HepG2 (cell line): Measurements from ENCODE around the gene PSMB9. TPM values are rescaled to one million over a fixed set of nuclear protein-coding genes. Genes with fewer than 3 reads are reported as not detected.

Experiments used
- GABPA ChIP-seq, 2 experiments: IDR thresholded peaks; 2 replicates each; pipeline ENCODE4 v1.6.1; 2011 to 2016; ENCODE audit warnings: low read depth in 2 of 2, low read length in 1 of 2, missing biosample characterization in 1 of 2, missing genetic modification characterization in 1 of 2
- HOMEZ ChIP-seq: IDR thresholded peaks from 2 replicates; pipeline ENCODE4 v1.6.1; 2016; ENCODE audit warnings: low read depth
- KAT2B ChIP-seq: fragments of 150-350 bp; IDR thresholded peaks from 2 replicates; pipeline ENCODE4 v1.6.1; 2014; ENCODE audit warnings: low read depth, low read length, borderline replicate concordance
- KDM4B ChIP-seq: sonication (generic); formaldehyde crosslinking; IDR thresholded peaks from 2 replicates; pipeline ENCODE4 v1.4.0; 2020; ENCODE audit warnings: missing genetic modification reagents
- KMT2A ChIP-seq: sonication (generic); formaldehyde crosslinking; IDR thresholded peaks from 2 replicates; pipeline ENCODE4 v1.4.0; 2020; ENCODE audit warnings: missing genetic modification reagents
- PAF1 ChIP-seq: IDR thresholded peaks from 2 replicates; pipeline ENCODE4 v1.6.1; 2016; ENCODE audit warnings: missing genetic modification reagents, missing compliant biosample characterization
- PHF5A ChIP-seq: IDR thresholded peaks from one replicate; pipeline ENCODE4 v1.6.1; 2018; ENCODE audit warnings: low read depth, missing genetic modification reagents; ENCODE audit not compliant: unreplicated experiment
- THAP11 ChIP-seq: IDR thresholded peaks from 2 replicates; pipeline ENCODE4 v1.6.1; 2016; ENCODE audit warnings: missing biosample characterization, missing genetic modification reagents
- TIGD3 ChIP-seq: sonication (generic); formaldehyde crosslinking; IDR thresholded peaks from 2 replicates; pipeline ENCODE4 v1.5.1; 2020; ENCODE audit warnings: mild to moderate bottlenecking, missing genetic modification reagents, borderline replicate concordance
- TRIM22 ChIP-seq: fragments of 450-650 bp; IDR thresholded peaks from 2 replicates; pipeline ENCODE4 v1.6.1; 2017
- ZHX1 ChIP-seq: sonication (generic); formaldehyde crosslinking; IDR thresholded peaks from 2 replicates; pipeline ENCODE4 v1.8.1; 2022; ENCODE audit warnings: low read depth, mild to moderate bottlenecking, missing genetic modification reagents
- ZNF10 ChIP-seq: sonication (generic); formaldehyde crosslinking; IDR thresholded peaks from 2 replicates; pipeline ENCODE4 v1.4.0; 2020; ENCODE audit warnings: mild to moderate bottlenecking, low read depth, missing genetic modification reagents, borderline replicate concordance
- ZNF207 ChIP-seq: fragments of 450-650 bp; IDR thresholded peaks from 2 replicates; pipeline ENCODE4 v1.6.1; 2016; ENCODE audit warnings: antibody characterized with exemption, borderline replicate concordance
- ZNF232 ChIP-seq: sonication (generic); formaldehyde crosslinking; IDR thresholded peaks from 2 replicates; pipeline ENCODE4 v1.4.0; 2020; ENCODE audit warnings: missing genetic modification reagents, borderline replicate concordance
- ZNF274 ChIP-seq: sonication (generic); formaldehyde crosslinking; IDR thresholded peaks from 2 replicates; pipeline ENCODE4 v1.5.1; 2020; ENCODE audit warnings: mild to moderate bottlenecking, missing genetic modification reagents
- ZNF337 ChIP-seq: sonication (generic); formaldehyde crosslinking; IDR thresholded peaks from 2 replicates; pipeline ENCODE4 v1.5.1; 2020; ENCODE audit warnings: missing genetic modification reagents, low read depth, mild to moderate bottlenecking, borderline replicate concordance
- ZNF614 ChIP-seq: IDR thresholded peaks from 2 replicates; pipeline ENCODE4 v1.6.1; 2018; ENCODE audit warnings: missing biosample characterization, missing genetic modification reagents, inconsistent platforms, borderline replicate concordance
- ZNF672 ChIP-seq: sonication (generic); formaldehyde crosslinking; IDR thresholded peaks from 2 replicates; pipeline ENCODE4 v1.8.1; 2022; ENCODE audit warnings: missing genetic modification reagents
- ZNF724P ChIP-seq: sonication (generic); formaldehyde crosslinking; IDR thresholded peaks from 2 replicates; pipeline ENCODE4 v1.8.0; 2022; ENCODE audit warnings: missing genetic modification reagents, borderline replicate concordance
- ZNF788 ChIP-seq: sonication (generic); formaldehyde crosslinking; IDR thresholded peaks from 2 replicates; pipeline ENCODE4 v1.5.0; 2020; ENCODE audit warnings: mild to moderate bottlenecking, missing genetic modification reagents, borderline replicate concordance
- ZSCAN20 ChIP-seq: sonication (generic); formaldehyde crosslinking; IDR thresholded peaks from 2 replicates; pipeline ENCODE4 v1.4.0; 2020; ENCODE audit warnings: missing genetic modification reagents, mild to moderate bottlenecking, borderline replicate concordance
- polyA plus RNA-seq, 8 experiments: library from polyadenylated mRNA; depleted of rRNA in 3 of 8; stranded (reverse) in 7 of 8; unstranded in 1 of 8; fragments of >200 nt; fragmentation: Illumina TruSeq in 4 of 8; extraction: Trizol in 4 of 8; gene quantifications; 2 replicates each; pipeline versions ENCODE4 v1.2.1 to v1.2.3, GENCODE V29; 2011 to 2016; ENCODE audit warnings: low read depth in 4 of 8, missing spikeins in 1 of 8, mixed read lengths in 1 of 8; ENCODE audit not compliant: insufficient read depth in 1 of 8
- total RNA-seq, 5 experiments: library from RNA; depleted of rRNA; stranded (reverse); fragments of >200 nt; fragmentation: Illumina TruSeq; extraction: Trizol; gene quantifications; 2 replicates each; pipeline ENCODE4 v1.2.3, GENCODE V29; 2016; ENCODE audit warnings: low read depth in 1 of 5

PSMB9 gene
- total and polyA plus RNA-seq, 2 of the 13 experiments (the other 11 are each of a cell fraction or from before 2014, with no cell fraction given), result 15.6 to 16.0 TPM

GRCh38 chr6:32852844-32853540 lies 1.0 kb upstream of the PSMB9 start (continued):
- TF ChIP-seq ZNF614 (CRISPR knock-in tag) (no peak), THAP11 (CRISPR knock-in tag) (no peak), TIGD3 (CRISPR knock-in tag) (0 out of 2 replicates have a peak, but pooled peaks have one; percentile 1), KDM4B (CRISPR knock-in tag) (0 out of 2 replicates have a peak, but pooled peaks have one; percentile 13), ZSCAN20 (CRISPR knock-in tag) (no peak), ZNF207 (no peak), ZNF672 (CRISPR knock-in tag) (no peak), ZHX1 (0 out of 2 replicates have a peak, but pooled peaks have one; percentile 7), ZNF274 (CRISPR knock-in tag) (peak; percentile 15; the same call in 1 of the 2 replicates), PHF5A (CRISPR knock-in tag) (no peak), ZNF337 (CRISPR knock-in tag) (no peak), ZNF232 (CRISPR knock-in tag) (0 out of 2 replicates have a peak, but pooled peaks have one; percentile 1), ZNF788 (CRISPR knock-in tag) (peak; percentile 70; the same call in 1 of the 2 replicates), GABPA (IDR thresholded peaks at IDR 0.05; ENCODE audit: low read depth, low read length) (no peak), GABPA (CRISPR knock-in tag; IDR thresholded peaks at IDR 0.05; ENCODE audit: low read depth) (0 out of 2 replicates have a peak, but pooled peaks have one; percentile 4), KAT2B (no peak), ZNF724P (CRISPR knock-in tag) (no peak), TRIM22 (no peak), HOMEZ (no peak), ZNF10 (no peak), PAF1 (no peak), KMT2A (peak; percentile 5; the same call in 1 of the 2 replicates)
